Upper lobe of left lung (tissue), 4 donors: ENCODE data around the gene HACD2.

Source experiments
- CTCF ChIP-seq, 6 experiments: fragments of 450-650 bp in 4 of 6; fragments of 200-600 bp in 2 of 6; sonication (generic) in 2 of 6; IDR thresholded peaks; one replicate each; pipeline ENCODE4 v1.5.1; 2016 to 2019; ENCODE audit warnings: antibody characterized with exemption in 6 of 6
- EP300 ChIP-seq, 4 donors: sonication (generic); formaldehyde crosslinking; IDR thresholded peaks; one replicate each; pipeline ENCODE4 v1.5.1; 2017; ENCODE audit warnings: antibody characterized with exemption in 4 of 4, control low read depth in 2 of 4
- POLR2A ChIP-seq, 4 donors: fragments of 450-650 bp; IDR thresholded peaks; one replicate each; pipeline ENCODE4 v1.5.1; 2016 to 2017; ENCODE audit warnings: antibody characterized with exemption in 4 of 4, mild to moderate bottlenecking in 2 of 4

GRCh38 chr3:123611082-123611481 lies 26.2 kb upstream of the HACD2 start:
- TF ChIP-seq CTCF (IDR thresholded peaks at IDR 0.05) (no peak), EP300 (IDR thresholded peaks at IDR 0.05) (no peak), POLR2A (IDR thresholded peaks at IDR 0.05) (no peak)
